KMS-11 (cell line): ENCODE results near the gene KASH5.

ENCODE experiments used
- H2AFZ ChIP-seq: fragments of 200-600 bp; sonication (generic); 2 replicates; pipeline ENCODE4 v1.6.1; 2016; ENCODE audit warnings: antibody characterized with exemption, mixed run types, low read depth
- H3K27ac ChIP-seq: fragments of 200-600 bp; sonication (generic); 2 replicates; pipeline ENCODE4 v1.6.1; 2016; ENCODE audit warnings: mild to moderate bottlenecking, mixed run types
- H3K27me3 ChIP-seq: fragments of 200-600 bp; sonication (generic); 2 replicates; pipeline ENCODE4 v1.6.1; 2017; ENCODE audit warnings: mild to moderate bottlenecking, low read depth, mixed run types, moderate library complexity; ENCODE audit not compliant: insufficient read depth
- H3K36me3 ChIP-seq: fragments of 200-600 bp; sonication (generic); 2 replicates; pipeline ENCODE4 v1.6.1; 2017; ENCODE audit warnings: mild to moderate bottlenecking, mixed run types; ENCODE audit not compliant: insufficient read depth
- H3K4me1 ChIP-seq: fragments of 200-600 bp; sonication (generic); 2 replicates; pipeline ENCODE4 v1.6.1; 2016; ENCODE audit warnings: mild to moderate bottlenecking, low read depth, mixed run types; ENCODE audit not compliant: poor library complexity, severe bottlenecking
- H3K4me2 ChIP-seq: fragments of 200-600 bp; sonication (generic); 2 replicates; pipeline ENCODE4 v1.7.0; 2016; ENCODE audit warnings: mild to moderate bottlenecking, mixed run types
- H3K4me3 ChIP-seq: fragments of 200-600 bp; sonication (generic); IDR thresholded peaks from 2 replicates; pipeline ENCODE4 v1.6.1; 2017; ENCODE audit warnings: low read depth, low read length, mixed read lengths; ENCODE audit not compliant: insufficient read depth
- H3K79me2 ChIP-seq: fragments of 200-600 bp; sonication (generic); 2 replicates; pipeline ENCODE4 v1.6.1; 2016; ENCODE audit warnings: low read depth, mixed run types; ENCODE audit not compliant: insufficient read depth
- H3K9ac ChIP-seq: fragments of 200-600 bp; sonication (generic); 2 replicates; pipeline ENCODE4 v1.6.1; 2016; ENCODE audit warnings: mild to moderate bottlenecking, mixed run types
- H4K20me1 ChIP-seq: fragments of 200-600 bp; sonication (generic); 2 replicates; pipeline ENCODE4 v1.6.1; 2016; ENCODE audit warnings: mild to moderate bottlenecking, mixed run types; ENCODE audit not compliant: insufficient read depth
- CTCF ChIP-seq: fragments of 200-600 bp; sonication (generic); conservative IDR thresholded peaks from 2 replicates; pipeline ENCODE4 v1.6.1; 2017; ENCODE audit warnings: low read depth, mild to moderate bottlenecking, antibody characterized with exemption, low read length, moderate library complexity, mixed read lengths

The KASH5 gene

GRCh38 chr19:49441960-49442350, 53.9 kb downstream of the KASH5 start:
- Histone ChIP-seq H2AFZ (peak overlapping the region; percentile 84; the same call in 1 of the 2 replicates), H3K27me3 (peaks cover 55% of the 10 kb centered on the region), H3K4me1 (peaks cover 16% of the 10 kb centered on the region), H4K20me1 (no peaks in the 10 kb centered on the region), H3K36me3 (no peaks in the 10 kb centered on the region), H3K79me2 (no peaks in the 10 kb centered on the region), H3K4me2 (peak overlapping the region; percentile 89; the same call in 1 of the 2 replicates), H3K9ac (no peak overlapping the region), H3K4me3 (no peak overlapping the region), H3K27ac (no peak overlapping the region)
- no peak for TF ChIP-seq CTCF

- TF ChIP-seq CTCF = no peak
- H3K27me3 ChIP-seq = peaks cover 51% of the 10 kb centered on the region
- no peaks in the 10 kb centered on the region for H3K79me2 ChIP-seq
- peak overlapping the region; percentile 89 for H3K4me2 ChIP-seq
- peak overlapping the region; percentile 84; the same call in 1 of the 2 replicates for H2AFZ ChIP-seq
- no peaks in the 10 kb centered on the region for H4K20me1 ChIP-seq
- no peak overlapping the region for H3K4me3 ChIP-seq
- H3K9ac ChIP-seq = no peak overlapping the region
- no peak overlapping the region for H3K27ac ChIP-seq
- H3K36me3 ChIP-seq = no peaks in the 10 kb centered on the region
- H3K4me1 ChIP-seq = peaks cover 16% of the 10 kb centered on the region
Measured at GRCh38 chr19:49442354-49442753, 54.3 kb downstream of the KASH5 start.

- peak overlapping the region; percentile 45; the same call in 1 of the 2 replicates for H3K27ac ChIP-seq
- no peaks in the 10 kb centered on the region for H4K20me1 ChIP-seq
- peak overlapping the region; percentile 84 for H2AFZ ChIP-seq
- no peak overlapping the region for H3K4me3 ChIP-seq
- H3K9ac ChIP-seq = peak overlapping the region; percentile 46
- H3K4me1 ChIP-seq = peaks cover 16% of the 10 kb centered on the region
- peak overlapping the region; percentile 89 for H3K4me2 ChIP-seq
- TF ChIP-seq CTCF = no peak
- H3K36me3 ChIP-seq = no peaks in the 10 kb centered on the region
- no peaks in the 10 kb centered on the region for H3K79me2 ChIP-seq
- peaks cover 46% of the 10 kb centered on the region for H3K27me3 ChIP-seq
Measured at GRCh38 chr19:49442771-49443365, 54.8 kb downstream of the KASH5 start.

- TF ChIP-seq CTCF = peak; percentile 70
- Histone ChIP-seq H3K4me1 (peaks cover 16% of the 10 kb centered on the region), H3K79me2 (no peaks in the 10 kb centered on the region), H3K4me2 (peak overlapping the region; percentile 89), H3K9ac (peak overlapping the region; percentile 46), H3K4me3 (no peak overlapping the region), H3K27me3 (peaks cover 40% of the 10 kb centered on the region), H2AFZ (peak overlapping the region; percentile 84), H4K20me1 (no peaks in the 10 kb centered on the region), H3K36me3 (no peaks in the 10 kb centered on the region), H3K27ac (peak overlapping the region; percentile 45; the same call in 1 of the 2 replicates)
Measured at GRCh38 chr19:49443366-49444099, 55.5 kb downstream of the KASH5 start.
